Neural progenitor cell (in vitro differentiated cells): ENCODE results near the gene ESF1.

Experiments
- CTCF ChIP-seq: fragments of 200-600 bp; sonication (generic); IDR thresholded peaks from 2 replicates; pipeline ENCODE4 v1.5.1; 2017; ENCODE audit warnings: antibody characterized with exemption, mild to moderate bottlenecking
- EZH2 ChIP-seq: fragments of 200-600 bp; sonication (generic); IDR thresholded peaks from 2 replicates; pipeline ENCODE4 v1.6.1; 2017; ENCODE audit warnings: antibody characterized with exemption, mild to moderate bottlenecking, moderate library complexity
- EZH2phosphoT487 ChIP-seq: fragments of 200-600 bp; sonication (generic); IDR thresholded peaks from 2 replicates; pipeline ENCODE4 v1.6.1; 2017; ENCODE audit warnings: antibody characterized with exemption

GRCh38 chr20:13799974-13800373 is 15.3 kb upstream of the ESF1 start:
- TF ChIP-seq EZH2phosphoT487 = no peak
- no peak for TF ChIP-seq CTCF
- TF ChIP-seq EZH2 = no peak
